GM21381 (cell line): Measurements from ENCODE around the gene TMEM125.

Experiments
- ATAC-seq: cut with Tn5 transposase; IDR thresholded peaks from one replicate; pipeline ENCODE4 v1.9.1; 2021; ENCODE audit warnings: mild to moderate bottlenecking, moderate library complexity; ENCODE audit not compliant: unreplicated experiment

TMEM125 gene

DNA sequence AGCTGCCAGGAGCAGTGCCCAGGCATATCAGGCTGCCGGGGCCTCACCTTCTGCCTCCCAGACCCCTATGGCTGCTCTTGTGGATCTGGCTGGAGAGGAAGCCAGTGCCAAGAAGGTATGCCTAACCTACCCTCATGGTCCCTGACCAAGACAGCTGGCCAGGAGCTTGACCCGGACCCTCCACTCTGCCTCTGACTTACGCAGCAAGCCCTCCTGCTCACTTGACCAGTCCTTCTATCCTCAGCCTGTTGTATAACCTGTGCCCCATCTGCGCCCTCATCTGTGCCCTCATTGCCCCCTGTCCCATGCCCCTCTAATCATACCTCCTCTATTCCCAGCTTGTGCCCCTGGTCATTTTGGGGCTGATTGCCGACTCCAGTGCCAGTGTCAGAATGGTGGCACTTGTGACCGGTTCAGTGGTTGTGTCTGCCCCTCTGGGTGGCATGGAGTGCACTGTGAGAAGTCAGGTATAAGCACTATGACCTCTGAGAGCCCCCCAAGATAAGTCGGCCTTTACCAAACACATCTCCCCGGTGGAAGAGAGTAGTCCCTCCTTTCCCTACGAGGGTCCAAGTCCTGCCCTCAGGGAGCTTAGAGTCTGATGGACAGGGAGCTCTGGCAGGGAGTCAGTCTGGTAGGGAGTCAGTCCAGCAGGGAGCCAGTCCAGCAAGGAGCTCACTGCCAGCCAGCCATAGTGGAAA lies 37.8 kb downstream of the TMEM125 start:
- no peak for ATAC-seq

DNA sequence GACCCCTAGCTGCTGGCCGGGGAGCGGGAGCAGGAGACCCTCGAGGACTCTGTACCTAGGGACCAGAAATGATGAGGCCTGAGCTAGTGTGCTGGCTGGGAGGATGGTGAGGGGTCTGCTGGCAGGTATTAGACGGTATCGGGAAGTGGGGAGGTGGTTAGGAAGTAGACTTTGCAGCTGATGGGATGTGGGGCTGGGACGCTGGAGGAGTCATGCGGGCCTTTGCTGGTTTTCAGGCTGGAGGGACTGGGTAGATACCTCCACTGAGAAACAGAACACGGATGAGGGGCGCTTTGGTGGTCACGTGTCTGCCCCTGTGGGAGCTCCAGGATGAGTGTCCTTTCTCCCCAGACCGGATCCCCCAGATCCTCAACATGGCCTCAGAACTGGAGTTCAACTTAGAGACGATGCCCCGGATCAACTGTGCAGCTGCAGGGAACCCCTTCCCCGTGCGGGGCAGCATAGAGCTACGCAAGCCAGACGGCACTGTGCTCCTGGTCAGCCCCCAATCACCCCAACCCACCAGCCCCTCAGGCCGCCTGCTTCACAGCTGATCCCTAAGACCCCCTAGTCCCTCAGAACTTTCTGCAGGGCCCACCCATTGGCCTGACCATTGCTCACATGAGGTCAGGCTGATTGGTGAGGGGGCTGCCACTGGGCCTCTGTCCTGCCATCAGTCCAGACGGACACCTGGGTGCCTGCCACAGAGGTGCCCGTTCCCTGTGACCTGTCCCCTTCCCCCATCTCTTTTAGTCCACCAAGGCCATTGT lies 39.0 kb downstream of the TMEM125 start:
- no peak for ATAC-seq

DNA sequence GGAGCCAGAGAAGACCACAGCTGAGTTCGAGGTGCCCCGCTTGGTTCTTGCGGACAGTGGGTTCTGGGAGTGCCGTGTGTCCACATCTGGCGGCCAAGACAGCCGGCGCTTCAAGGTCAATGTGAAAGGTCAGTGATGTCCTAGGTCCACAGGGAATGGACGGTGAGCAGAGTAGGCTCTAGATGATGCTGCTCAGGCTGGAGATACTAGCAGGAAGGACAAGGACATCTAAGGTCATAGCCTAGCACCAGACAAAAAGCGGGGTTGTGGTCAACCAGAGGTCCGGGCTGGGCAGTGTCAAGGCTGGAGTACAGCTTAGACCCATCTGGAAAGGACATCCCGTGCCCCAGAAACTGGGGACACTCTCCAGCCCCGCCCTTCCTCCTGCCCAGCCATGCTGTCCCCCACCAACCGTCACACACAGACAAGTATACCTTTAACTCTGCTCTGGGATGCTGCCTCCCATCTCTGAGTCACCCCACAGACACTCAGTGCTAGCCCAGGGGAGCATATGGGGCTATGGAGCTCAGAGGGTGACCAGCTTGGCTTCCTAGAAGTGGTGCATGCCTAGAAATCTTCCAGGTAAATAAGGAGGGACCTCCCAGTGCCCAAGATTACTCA lies 39.7 kb downstream of the TMEM125 start:
- no peak for ATAC-seq

- no peak for ATAC-seq
Observed at GRCh38 chr1:43311521-43311920, 41.7 kb downstream of the TMEM125 start.

DNA sequence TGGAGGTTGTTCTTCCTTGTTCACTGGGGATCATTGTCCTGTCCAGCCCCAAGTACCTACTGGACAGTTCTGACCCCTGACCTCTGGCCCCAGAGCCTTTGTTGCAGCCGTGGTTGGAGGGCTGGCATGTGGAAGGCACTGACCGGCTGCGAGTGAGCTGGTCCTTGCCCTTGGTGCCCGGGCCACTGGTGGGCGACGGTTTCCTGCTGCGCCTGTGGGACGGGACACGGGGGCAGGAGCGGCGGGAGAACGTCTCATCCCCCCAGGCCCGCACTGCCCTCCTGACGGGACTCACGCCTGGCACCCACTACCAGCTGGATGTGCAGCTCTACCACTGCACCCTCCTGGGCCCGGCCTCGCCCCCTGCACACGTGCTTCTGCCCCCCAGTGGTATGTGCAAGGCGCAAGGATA lies 42.4 kb downstream of the TMEM125 start:
- no peak for ATAC-seq

- ATAC-seq, result no peak
Observed at GRCh38 chr1:43312663-43313515, 43.1 kb downstream of the TMEM125 start.

DNA sequence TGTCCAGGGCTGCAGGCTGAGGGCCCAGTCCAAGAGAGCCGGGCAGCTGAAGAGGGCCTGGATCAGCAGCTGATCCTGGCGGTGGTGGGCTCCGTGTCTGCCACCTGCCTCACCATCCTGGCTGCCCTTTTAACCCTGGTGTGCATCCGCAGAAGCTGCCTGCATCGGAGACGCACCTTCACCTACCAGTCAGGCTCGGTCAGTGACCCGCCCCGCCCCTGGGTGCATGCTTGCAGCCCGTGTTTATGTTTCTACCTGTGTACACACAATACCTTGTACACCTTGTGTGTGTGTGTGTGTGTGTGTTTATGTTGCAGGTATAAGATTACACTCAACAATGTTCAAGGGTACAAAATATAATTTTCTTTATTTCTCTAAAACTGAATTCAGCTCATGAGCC lies 44.0 kb downstream of the TMEM125 start:
- ATAC-seq, result no peak

- no peak for ATAC-seq
Observed at GRCh38 chr1:43314233-43314632, 44.5 kb downstream of the TMEM125 start.

DNA sequence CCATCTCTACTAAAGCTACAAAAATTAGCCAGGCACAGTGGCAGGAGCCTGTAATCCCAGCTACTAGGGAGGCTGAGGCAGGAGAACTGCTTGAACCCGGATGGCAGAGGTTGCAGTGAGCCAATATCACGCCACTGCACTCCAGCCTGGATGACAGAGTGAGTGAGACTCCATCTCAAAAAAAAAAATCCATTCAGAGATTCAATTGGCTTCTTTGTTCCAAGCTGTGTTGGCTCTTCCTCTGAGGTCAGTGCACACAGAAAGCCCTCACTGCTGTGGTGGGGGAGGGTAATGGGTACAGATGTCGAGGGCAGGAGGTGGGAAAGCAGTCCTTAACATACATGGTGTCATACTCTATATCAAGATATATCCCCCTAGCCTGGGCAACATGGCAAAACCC lies 45.7 kb downstream of the TMEM125 start:
- no peak for ATAC-seq

GRCh38 chr1:43315963-43316737 lies 46.4 kb downstream of the TMEM125 start:
- no peak for ATAC-seq

DNA sequence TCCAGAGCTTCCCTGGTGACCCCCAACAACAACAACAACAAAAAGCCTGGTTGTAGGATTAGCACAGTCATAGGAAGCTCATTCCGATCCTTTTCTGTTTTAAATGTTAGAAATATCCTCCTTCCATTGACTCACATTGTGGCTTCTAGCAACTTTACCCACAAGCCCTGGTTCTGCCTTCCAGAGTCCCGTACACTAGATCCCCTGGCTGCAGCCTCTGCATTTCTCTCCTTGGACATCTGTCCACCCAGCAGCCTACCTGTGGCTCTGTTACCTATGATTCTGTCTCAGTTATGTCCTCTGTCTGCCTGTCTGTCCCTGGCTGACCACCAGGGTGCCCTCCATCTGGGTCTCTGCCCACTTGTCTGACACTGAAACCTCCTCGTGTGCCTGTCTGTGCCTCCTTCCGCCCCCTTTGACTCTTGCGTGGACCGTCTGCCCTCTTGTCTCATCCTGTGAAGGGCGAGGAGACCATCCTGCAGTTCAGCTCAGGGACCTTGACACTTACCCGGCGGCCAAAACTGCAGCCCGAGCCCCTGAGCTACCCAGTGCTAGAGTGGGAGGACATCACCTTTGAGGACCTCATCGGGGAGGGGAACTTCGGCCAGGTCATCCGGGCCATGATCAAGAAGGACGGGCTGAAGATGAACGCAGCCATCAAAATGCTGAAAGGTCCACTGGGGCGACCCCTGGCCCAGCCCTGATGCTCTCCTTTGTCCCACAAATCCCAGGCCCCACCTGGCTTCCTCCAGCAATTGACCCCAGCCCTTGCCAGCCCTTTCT lies 47.1 kb downstream of the TMEM125 start:
- ATAC-seq, result no peak

- ATAC-seq, result no peak
Observed at GRCh38 chr1:43317817-43318471, 48.2 kb downstream of the TMEM125 start.

DNA sequence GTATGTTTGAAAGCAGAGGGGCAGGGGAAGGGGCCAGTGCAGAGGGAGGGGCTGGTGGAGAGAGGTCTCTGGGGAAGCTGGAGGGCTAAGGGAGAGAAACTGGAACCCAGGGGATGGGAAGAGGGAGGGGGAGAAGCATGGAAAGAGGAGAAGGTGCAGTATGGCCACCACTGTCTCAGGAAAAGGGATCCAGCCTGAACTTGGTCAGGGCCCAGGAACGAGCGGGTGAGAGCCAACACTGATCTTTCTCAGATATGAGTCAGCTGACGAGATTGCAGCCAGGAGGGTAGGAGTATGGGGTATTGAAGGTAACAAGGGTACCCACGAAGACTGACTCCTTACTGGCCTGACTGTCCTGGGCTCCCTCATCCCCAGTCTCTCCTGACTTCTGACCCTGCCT lies 49.0 kb downstream of the TMEM125 start:
- ATAC-seq, result no peak

GRCh38 chr1:43319288-43319687 lies 49.5 kb downstream of the TMEM125 start:
- ATAC-seq, result no peak

GRCh38 chr1:43319766-43320165 lies 50.0 kb downstream of the TMEM125 start:
- ATAC-seq, result no peak

GRCh38 chr1:43321331-43321891 lies 51.6 kb downstream of the TMEM125 start:
- ATAC-seq, result no peak

- no peak for ATAC-seq
Observed at GRCh38 chr1:43322506-43322905, 52.7 kb downstream of the TMEM125 start.
